HepG2 (cell line): ENCODE measurements around the gene CCL27. TPM values are rescaled to one million over a fixed set of nuclear protein-coding genes. Genes with fewer than 3 reads are reported as not detected.

Source experiments
- ASH2L ChIP-seq: fragments of 300-600, 200-600 bp; sonication (generic); IDR thresholded peaks from 2 replicates; pipeline ENCODE4 v1.7.0; 2017; ENCODE audit warnings: low read depth, mild to moderate bottlenecking, moderate library complexity, mixed read lengths, low read length; ENCODE audit not compliant: insufficient read length
- BCLAF1 ChIP-seq: fragments of 450-650 bp; IDR thresholded peaks from 2 replicates; pipeline ENCODE4 v1.6.1; 2017; ENCODE audit warnings: mild to moderate bottlenecking
- CSRNP1 ChIP-seq: sonication (generic); formaldehyde crosslinking; IDR thresholded peaks from 2 replicates; pipeline ENCODE4 v1.8.1; 2023; ENCODE audit warnings: mild to moderate bottlenecking, missing genetic modification reagents
- FOSL1 ChIP-seq: sonication (generic); formaldehyde crosslinking; IDR thresholded peaks from 2 replicates; pipeline ENCODE4 v1.9.0; 2021; ENCODE audit warnings: missing genetic modification reagents, borderline replicate concordance
- FOXA3 ChIP-seq: IDR thresholded peaks from 2 replicates; pipeline ENCODE4 v1.6.1; 2016; ENCODE audit warnings: missing genetic modification reagents, missing compliant biosample characterization
- GTF2F1 ChIP-seq: fragments of 150-350 bp; IDR thresholded peaks from 2 replicates; pipeline ENCODE4 v1.6.1; 2014; ENCODE audit warnings: low read length
- KLF16 ChIP-seq, 2 experiments: sonication (generic) in 1 of 2; formaldehyde crosslinking in 1 of 2; IDR thresholded peaks; 2 replicates each; pipeline versions ENCODE4 v1.6.1 to v1.8.0; 2016 to 2023; ENCODE audit warnings: missing genetic modification reagents in 2 of 2, missing compliant biosample characterization in 1 of 2
- MATR3 ChIP-seq: sonication (generic); formaldehyde crosslinking; IDR thresholded peaks from 2 replicates; pipeline ENCODE4 v1.4.0; 2020; ENCODE audit warnings: missing genetic modification reagents
- MLX ChIP-seq: IDR thresholded peaks from 2 replicates; pipeline ENCODE4 v1.6.1; 2016
- NR2F2 ChIP-seq: IDR thresholded peaks from 2 replicates; pipeline ENCODE4 v1.6.1; 2012; ENCODE audit warnings: low read depth, inconsistent platforms, borderline replicate concordance
- PAWR ChIP-seq: sonication (generic); formaldehyde crosslinking; IDR thresholded peaks from 2 replicates; pipeline ENCODE4 v1.4.0; 2020; ENCODE audit warnings: missing genetic modification reagents, mild to moderate bottlenecking, borderline replicate concordance
- RFXAP ChIP-seq: sonication (generic); formaldehyde crosslinking; IDR thresholded peaks from 2 replicates; pipeline ENCODE4 v1.4.0; 2020; ENCODE audit warnings: missing genetic modification reagents, borderline replicate concordance
- ZFP36L1 ChIP-seq: sonication (generic); formaldehyde crosslinking; IDR thresholded peaks from 2 replicates; pipeline ENCODE4 v1.8.0; 2022; ENCODE audit warnings: mild to moderate bottlenecking, missing genetic modification reagents, moderate library complexity
- ZKSCAN5 ChIP-seq: sonication (generic); formaldehyde crosslinking; IDR thresholded peaks from 2 replicates; pipeline ENCODE4 v1.5.1; 2020; ENCODE audit warnings: mild to moderate bottlenecking, missing genetic modification reagents
- ZNF264 ChIP-seq: sonication (generic); formaldehyde crosslinking; IDR thresholded peaks from 2 replicates; pipeline ENCODE4 v1.4.0; 2020; ENCODE audit warnings: missing genetic modification reagents
- ZNF275 ChIP-seq: sonication (generic); formaldehyde crosslinking; IDR thresholded peaks from 2 replicates; pipeline ENCODE4 v1.8.0; 2022; ENCODE audit warnings: missing genetic modification reagents, mild to moderate bottlenecking, inconsistent platforms, borderline replicate concordance
- ZNF282 ChIP-seq: fragments of 450-650 bp; IDR thresholded peaks from 2 replicates; pipeline ENCODE4 v1.6.1; 2018; ENCODE audit not compliant: partially characterized antibody
- ZNF335 ChIP-seq: sonication (generic); formaldehyde crosslinking; IDR thresholded peaks from 2 replicates; pipeline ENCODE4 v1.4.0; 2020; ENCODE audit warnings: missing genetic modification reagents
- ZNF773 ChIP-seq: sonication (generic); formaldehyde crosslinking; IDR thresholded peaks from 2 replicates; pipeline ENCODE4 v1.4.0; 2020; ENCODE audit warnings: missing genetic modification reagents, borderline replicate concordance
- ZNF878 ChIP-seq: sonication (generic); formaldehyde crosslinking; IDR thresholded peaks from 2 replicates; pipeline ENCODE4 v1.8.1; 2023; ENCODE audit warnings: mild to moderate bottlenecking, missing genetic modification reagents, moderate library complexity
- ZNF879 ChIP-seq: sonication (generic); formaldehyde crosslinking; IDR thresholded peaks from 2 replicates; pipeline ENCODE4 v1.8.1; 2023; ENCODE audit warnings: missing genetic modification reagents
- polyA plus RNA-seq, 8 experiments: library from polyadenylated mRNA; depleted of rRNA in 3 of 8; stranded (reverse) in 7 of 8; unstranded in 1 of 8; fragments of >200 nt; fragmentation: Illumina TruSeq in 4 of 8; extraction: Trizol in 4 of 8; gene quantifications; 2 replicates each; pipeline versions ENCODE4 v1.2.1 to v1.2.3, GENCODE V29; 2011 to 2016; ENCODE audit warnings: low read depth in 4 of 8, missing spikeins in 1 of 8, mixed read lengths in 1 of 8; ENCODE audit not compliant: insufficient read depth in 1 of 8
- total RNA-seq, 5 experiments: library from RNA; depleted of rRNA; stranded (reverse); fragments of >200 nt; fragmentation: Illumina TruSeq; extraction: Trizol; gene quantifications; 2 replicates each; pipeline ENCODE4 v1.2.3, GENCODE V29; 2016; ENCODE audit warnings: low read depth in 1 of 5

Gene CCL27
- total and polyA plus RNA-seq, 2 of the 13 experiments (the other 11 are each of a cell fraction or from before 2014, with no cell fraction given): not detected

GRCh38 chr9:34651876-34652601 lies 10.4 kb downstream of the CCL27 start, which contains the start of gene IL11RA (continued):
- peak in 1 of 2 experiments; percentile 52; a peak in 1 of 4 replicates for TF ChIP-seq KLF16 (CRISPR knock-in tag; IDR thresholded peaks at IDR 0.05)
- TF ChIP-seq ASH2L: peak; percentile 56
- TF ChIP-seq FOSL1: no peak
- no peak for TF ChIP-seq CSRNP1 (CRISPR knock-in tag)
- TF ChIP-seq ZKSCAN5 (CRISPR knock-in tag): no peak
- peak; percentile 58; the same call in 1 of the 2 replicates for TF ChIP-seq NR2F2
- no peak for TF ChIP-seq ZNF275
- TF ChIP-seq ZNF879 (CRISPR knock-in tag): no peak
- TF ChIP-seq ZNF264: no peak
- TF ChIP-seq ZNF773 (CRISPR knock-in tag): no peak
- no peak for TF ChIP-seq BCLAF1
- peak; percentile 66; the same call in 1 of the 2 replicates for TF ChIP-seq RFXAP
- no peak for TF ChIP-seq ZNF282
- TF ChIP-seq ZNF878 (CRISPR knock-in tag): no peak
- TF ChIP-seq MATR3 (CRISPR knock-in tag): no peak
- TF ChIP-seq FOXA3: peak; percentile 47; the same call in 1 of the 2 replicates
- no peak for TF ChIP-seq MLX (CRISPR knock-in tag)
- TF ChIP-seq ZNF335 (CRISPR knock-in tag): no peak
- no peak for TF ChIP-seq PAWR (CRISPR knock-in tag)
- no peak for TF ChIP-seq GTF2F1
- TF ChIP-seq ZFP36L1 (CRISPR knock-in tag): 0 out of 2 replicates have a peak, but pooled peaks have one; percentile 4
